GM19099 (cell line): Measurements from ENCODE around the gene SMARCD3.
A peak's percentile ranks its signal among the peaks of the same experiment; 100 is the strongest.

Experiments used
- POLR2A ChIP-seq: IDR thresholded peaks from 3 replicates; pipeline ENCODE4 v1.6.1; 2011; ENCODE audit warnings: low read depth; ENCODE audit not compliant: insufficient read length; ENCODE audit errors: extremely low read depth

SMARCD3 gene

GRCh38 chr7:151235091-151235787 is 13.3 kb downstream of the SMARCD3 start:
- TF ChIP-seq POLR2A, result no peak

- TF ChIP-seq POLR2A, result no peak
Measured at GRCh38 chr7:151233804-151234203, 14.7 kb downstream of the SMARCD3 start.

GRCh38 chr7:151232917-151233701 is 15.4 kb downstream of the SMARCD3 start:
- peak; percentile 37 for TF ChIP-seq POLR2A

GRCh38 chr7:151232091-151232916 is 16.2 kb downstream of the SMARCD3 start, which contains the start of gene CHPF2:
Gene CHPF2, plus strand, starts transcription at chr7:151232483. Its CDS starts 1,529 bp downstream, at chr7:151234012.
- peak; percentile 96 for TF ChIP-seq POLR2A

DNA sequence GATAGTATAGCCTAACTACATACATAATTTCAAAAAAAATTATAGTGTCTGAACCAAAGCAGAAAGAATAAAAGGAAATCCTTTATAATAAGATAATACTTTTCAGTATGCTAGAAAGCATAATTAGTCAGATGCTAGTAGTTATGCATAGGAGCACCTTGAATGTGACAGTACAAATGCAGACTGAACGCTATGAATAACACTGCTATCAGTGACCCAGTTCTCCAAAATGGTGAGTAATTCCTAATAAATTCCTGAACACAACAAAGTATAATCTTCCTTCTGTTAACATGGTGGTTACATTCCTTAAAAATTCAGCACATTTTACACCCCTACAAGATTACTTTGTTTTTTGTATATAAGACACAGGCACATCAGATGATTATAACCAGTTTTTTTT is 17.4 kb downstream of the SMARCD3 start:
- no peak for TF ChIP-seq POLR2A

DNA sequence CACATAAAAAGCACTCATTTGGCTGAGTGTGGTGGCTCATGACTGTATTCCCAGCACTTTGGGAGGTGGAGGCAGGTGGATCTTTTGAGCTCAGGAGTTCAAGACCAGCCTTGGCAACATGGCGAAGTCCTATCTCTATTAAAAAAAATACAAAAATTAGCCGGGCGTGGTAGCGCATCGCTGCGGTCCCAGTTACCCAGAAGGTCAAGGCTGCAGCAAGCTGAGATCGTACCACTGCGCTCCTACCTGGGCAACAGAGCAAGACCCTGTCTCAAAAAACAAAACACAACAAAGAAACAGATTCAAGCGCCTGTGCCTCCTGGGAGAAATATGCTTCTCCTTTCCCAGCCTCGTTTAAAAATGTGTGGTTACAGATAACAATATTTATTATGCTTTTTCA is 19.2 kb downstream of the SMARCD3 start:
- TF ChIP-seq POLR2A, result no peak

- TF ChIP-seq POLR2A, result no peak
Measured at GRCh38 chr7:151228024-151228866, 20.2 kb downstream of the SMARCD3 start.

DNA sequence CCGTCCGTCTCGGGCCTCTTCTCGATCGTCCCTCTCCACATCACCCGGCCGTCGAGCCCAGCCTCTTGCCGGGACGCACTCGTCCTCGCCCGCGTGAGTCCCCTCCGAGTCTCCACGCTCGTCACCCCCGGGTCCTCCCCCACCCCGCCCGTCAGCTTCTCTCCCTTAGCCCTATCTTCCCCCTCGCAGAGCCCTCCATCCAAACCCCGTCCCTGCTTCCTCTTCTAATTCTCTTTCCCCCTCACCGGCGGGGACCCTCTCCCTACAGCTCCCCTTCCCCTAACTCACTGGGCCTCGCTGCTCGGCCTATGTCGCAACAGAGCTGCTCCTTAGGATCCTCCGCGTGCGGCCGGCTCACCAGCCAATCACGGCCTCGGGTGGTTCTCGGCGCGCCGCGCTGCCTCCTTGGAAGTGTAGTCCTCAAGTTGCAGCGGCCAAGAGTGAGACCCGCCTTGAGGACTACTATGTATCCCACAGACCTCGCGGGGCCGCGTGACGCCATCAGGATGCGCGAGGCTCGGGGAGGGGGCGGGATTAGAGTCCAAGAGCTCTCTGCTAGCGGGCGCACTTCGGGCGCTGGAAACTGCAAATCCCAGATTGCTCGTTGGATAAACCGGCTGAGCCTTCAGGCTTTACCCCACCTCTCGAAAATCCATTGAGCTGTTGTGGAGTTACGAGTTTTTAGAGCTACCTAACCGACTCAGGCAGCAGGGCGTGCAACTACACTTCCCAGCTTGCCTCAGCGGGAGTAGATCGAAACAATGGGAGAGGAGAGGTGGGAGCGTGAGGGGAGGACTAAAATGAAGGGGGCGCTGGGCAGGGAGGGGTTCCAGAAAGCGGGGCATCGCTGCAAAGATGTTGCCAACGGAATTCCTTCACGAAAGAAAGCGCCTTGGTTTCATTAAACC is 21.4 kb downstream of the SMARCD3 start, which contains the start of gene ABCF2:
ABCF2 (minus strand) TSS at position 331 of the 908 bp plus-strand sequence. CDS start 747 bp downstream, outside the sequence.
- TF ChIP-seq POLR2A, result peak; percentile 67

GRCh38 chr7:151226560-151226874 is 22.0 kb downstream of the SMARCD3 start:
- no peak for TF ChIP-seq POLR2A

DNA sequence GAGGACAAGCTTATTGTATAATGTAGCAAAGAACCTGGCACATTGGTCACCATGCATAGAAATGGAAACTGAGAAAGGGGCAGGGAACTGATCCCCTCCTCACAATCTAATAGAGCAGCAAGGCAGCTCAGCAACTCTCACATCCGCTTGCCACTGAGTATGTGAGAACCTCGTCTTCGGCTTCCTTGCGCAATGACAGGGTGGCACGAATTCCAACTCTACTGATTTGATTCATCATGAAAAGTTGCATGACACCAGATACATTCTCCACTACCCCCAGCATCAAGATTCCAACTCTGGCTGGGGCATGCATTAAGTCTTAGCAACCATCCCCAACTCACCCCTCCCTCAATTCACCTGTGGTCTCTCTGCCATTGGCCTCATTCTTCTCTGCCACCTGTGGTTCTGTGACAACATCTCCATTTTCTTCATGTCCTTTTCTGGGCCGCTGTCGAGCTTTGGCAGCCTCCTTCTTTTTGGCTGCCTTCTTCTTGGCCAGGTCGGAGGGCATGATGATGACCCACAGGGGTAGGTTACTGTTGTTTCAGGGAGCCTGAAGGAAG is 22.5 kb downstream of the SMARCD3 start:
- no peak for TF ChIP-seq POLR2A

GRCh38 chr7:151223728-151224127 is 24.8 kb downstream of the SMARCD3 start:
- TF ChIP-seq POLR2A, result no peak

GRCh38 chr7:151218170-151218569 is 30.3 kb downstream of the SMARCD3 start:
- TF ChIP-seq POLR2A, result no peak

- TF ChIP-seq POLR2A, result no peak
Measured at GRCh38 chr7:151215396-151215795, 33.1 kb downstream of the SMARCD3 start.
